Endothelial cell of umbilical vein (primary cell): ENCODE data around the gene CACNB3. TPM values are rescaled to one million over a fixed set of nuclear protein-coding genes. Genes with fewer than 3 reads are reported as not detected.

Experiments used
- BruUV-seq: library from RNA; stranded (reverse); fragments of 400-500 nt; replicated peaks from 2 replicates; lab custom pipeline; 2021; lab: Mats Ljungman, UMichigan
- CTCF ChIA-PET: fragments of 300-600, 350-600 bp; sonication (Branson Sonifier 250); formaldehyde crosslinking; loops from one replicate; lab custom pipeline; 2021; ENCODE audit warnings: antibody characterized with exemption, inconsistent platforms; lab: Charles Lee
- POLR2A ChIA-PET: fragments of 300-600, 350-600 bp; sonication (Branson Sonifier 250); formaldehyde crosslinking; loops from one replicate; lab custom pipeline; 2021; ENCODE audit warnings: antibody characterized with exemption, inconsistent platforms; lab: Charles Lee
- DNase-seq: peaks from one replicate; pipeline ENCODE4 v3.0.0-alpha.2; 2011; ENCODE audit warnings: low read depth, low spot score
- FAIRE-seq: peaks from 2 replicates; lab custom pipeline; 2011; peaks lifted over from hg19 to GRCh38; lab: Jason Lieb, UNC
- H2AFZ ChIP-seq: 2 replicates; pipeline ENCODE4 v1.6.0; 2012; ENCODE audit warnings: low read depth, low read length, control low read depth, inconsistent platforms
- H3K27ac ChIP-seq: 2 replicates; pipeline ENCODE4 v1.5.1; 2011; ENCODE audit warnings: low read depth, mild to moderate bottlenecking, control low read depth, low read length, moderate library complexity; ENCODE audit not compliant: insufficient read depth
- H3K27me3 ChIP-seq, 2 experiments: 2 replicates each; pipeline versions ENCODE4 v1.6.0 to v1.6.1; 2011; ENCODE audit warnings: low read length in 2 of 2, mixed read lengths in 1 of 2; ENCODE audit not compliant: control insufficient read depth in 2 of 2, insufficient read depth in 2 of 2
- H3K36me3 ChIP-seq, 2 experiments: 2 replicates in 1 of 2; 3 replicates in 1 of 2; pipeline ENCODE4 v1.5.1; 2011; ENCODE audit warnings: low read length in 2 of 2, mild to moderate bottlenecking in 1 of 2, moderate library complexity in 1 of 2; ENCODE audit not compliant: control insufficient read depth in 2 of 2, insufficient read depth in 2 of 2; ENCODE audit errors: extremely low read depth in 1 of 2
- H3K4me1 ChIP-seq: 3 replicates; pipeline ENCODE4 v1.5.1; 2011; ENCODE audit warnings: mild to moderate bottlenecking, low read length; ENCODE audit not compliant: control insufficient read depth, insufficient read depth; ENCODE audit errors: extremely low read depth
- H3K4me2 ChIP-seq: 2 replicates; pipeline ENCODE4 v1.6.1; 2011; ENCODE audit warnings: low read length, control low read depth, mixed read lengths; ENCODE audit not compliant: insufficient read depth
- H3K4me3 ChIP-seq, 3 experiments: fragments of 200-600 bp in 1 of 3; sonication (generic), shearing (Covaris generic) in 1 of 3; replicated peaks in 1 of 3; 2 replicates each; pipeline ENCODE4 v1.5.1; 2011 to 2016; ENCODE audit warnings: control low read depth in 3 of 3, low read length in 3 of 3, mild to moderate bottlenecking in 2 of 3, inconsistent platforms in 1 of 3, low read depth in 1 of 3, moderate library complexity in 1 of 3; ENCODE audit not compliant: insufficient read depth in 1 of 3
- H3K79me2 ChIP-seq: 2 replicates; pipeline ENCODE4 v1.6.0; 2012; ENCODE audit warnings: low read length, inconsistent platforms; ENCODE audit not compliant: control insufficient read depth, insufficient read depth
- H3K9ac ChIP-seq: replicated peaks from 2 replicates; pipeline ENCODE3; 2011; ENCODE audit warnings: low read length, control low read depth; ENCODE audit not compliant: insufficient read depth; ENCODE audit errors: extremely low read depth
- H3K9me1 ChIP-seq: replicated peaks from 3 replicates; pipeline ENCODE4 v1.6.0; 2011; ENCODE audit warnings: mild to moderate bottlenecking, low read length; ENCODE audit not compliant: control insufficient read depth, insufficient read depth; ENCODE audit errors: extremely low read depth
- H3K9me3 ChIP-seq: replicated peaks from 2 replicates; pipeline ENCODE4 v1.5.1; 2012; ENCODE audit warnings: low read length, inconsistent platforms; ENCODE audit not compliant: control insufficient read depth, insufficient read depth
- H4K20me1 ChIP-seq: replicated peaks from 2 replicates; pipeline ENCODE3; 2011; ENCODE audit warnings: mild to moderate bottlenecking, low read length; ENCODE audit not compliant: control insufficient read depth, insufficient read depth; ENCODE audit errors: extremely low read depth
- CTCF ChIP-seq, 2 donors: IDR thresholded peaks; 1 replicate in 1 of 2; 2 replicates in 1 of 2; pipeline ENCODE4 v1.5.1; 2011; ENCODE audit warnings: low read length in 2 of 2, mild to moderate bottlenecking in 2 of 2, moderate library complexity in 2 of 2, control low read depth in 1 of 2, inconsistent platforms in 1 of 2, low read depth in 1 of 2; ENCODE audit not compliant: insufficient read depth in 1 of 2; ENCODE audit errors: extremely low read depth in 1 of 2
- EZH2 ChIP-seq: IDR thresholded peaks from 2 replicates; pipeline ENCODE4 v1.6.1; 2012; ENCODE audit warnings: borderline replicate concordance, low read depth, mild to moderate bottlenecking, moderate library complexity, low read length, inconsistent platforms; ENCODE audit not compliant: severe bottlenecking
- FOS ChIP-seq: IDR thresholded peaks from 2 replicates; pipeline ENCODE4 v1.6.1; 2011; ENCODE audit warnings: mild to moderate bottlenecking, low read length, moderate library complexity, borderline replicate concordance; ENCODE audit not compliant: insufficient read depth
- GATA2 ChIP-seq: IDR thresholded peaks from 2 replicates; pipeline ENCODE4 v1.7.0; 2011; ENCODE audit warnings: low read depth, mild to moderate bottlenecking, moderate library complexity, mixed read lengths, low read length; ENCODE audit not compliant: insufficient read length, insufficient read depth
- JUN ChIP-seq: IDR thresholded peaks from 2 replicates; pipeline ENCODE4 v1.6.1; 2011; ENCODE audit warnings: borderline replicate concordance, low read depth; ENCODE audit not compliant: insufficient read length, insufficient read depth
- MAX ChIP-seq: IDR thresholded peaks from 2 replicates; pipeline ENCODE4 v1.6.1; 2011; ENCODE audit not compliant: insufficient read depth, insufficient read length
- MYC ChIP-seq: IDR thresholded peaks from one replicate; pipeline ENCODE4 v1.6.1; 2011; ENCODE audit warnings: mild to moderate bottlenecking, low read depth, low read length
- POLR2A ChIP-seq: IDR thresholded peaks from 2 replicates; pipeline ENCODE4 v1.6.1; 2012; ENCODE audit warnings: low read depth, mild to moderate bottlenecking, control low read depth, low read length
- POLR2AphosphoS5 ChIP-seq: IDR thresholded peaks from 2 replicates; pipeline ENCODE4 v1.6.1; 2012; ENCODE audit warnings: low read depth, mild to moderate bottlenecking, control low read depth, low read length, moderate library complexity; ENCODE audit not compliant: insufficient read depth
- dilution Hi-C: fragments of 300-500 bp; cut with MboI; formaldehyde crosslinking; loops from one replicate; pipeline ENCODE4 v1.15.0; 2019; ENCODE audit warnings: low sequenced_read_pairs; ENCODE audit not compliant: extremely low pct_ligation_motif_present
- intact Hi-C: fragments of 100-400 bp; cut with micrococcal nuclease; formaldehyde crosslinking; loops from one replicate; pipeline ENCODE4 v1.10.0; 2022
- polyA plus RNA-seq, 4 experiments: library from polyadenylated mRNA; depleted of rRNA in 3 of 4; stranded (reverse) in 3 of 4; unstranded in 1 of 4; fragments of >200 nt; gene quantifications; 2 replicates each; pipeline versions ENCODE4 v1.2.1 to v1.2.3, GENCODE V29; 2011 to 2012; ENCODE audit warnings: missing spikeins in 1 of 4
- total RNA-seq: library from RNA; stranded (reverse); gene quantifications from 2 replicates; pipeline ENCODE4 v1.2.3, GENCODE V29; 2021

The CACNB3 gene
- total and polyA plus RNA-seq, 2 donors (not counting 3 experiments of a cell fraction or from before 2014, with no cell fraction given): 37.4 to 61.8 TPM

GRCh38 chr12:48800971-48801370, 17.3 kb upstream of the CACNB3 start:
- Histone ChIP-seq H3K9me3 (no peaks in the 10 kb centered on the region), H3K4me1 (no peaks in the 10 kb centered on the region), H3K9me1 (no peaks in the 10 kb centered on the region), H3K27ac (no peak overlapping the region), H3K36me3 (no peaks in the 10 kb centered on the region), H3K4me3 (no peak overlapping the region), H2AFZ (peak overlapping the region; percentile 38), H3K79me2 (no peaks in the 10 kb centered on the region), H4K20me1 (no peaks in the 10 kb centered on the region), H3K27me3 (peaks cover 0 to 3% of the 10 kb centered on the region in 2 experiments), H3K4me2 (no peak overlapping the region), H3K9ac (no peak overlapping the region)
- CTCF ChIA-PET: interaction anchor here (0.5 to 16.5 kb wide), 2 partner anchors 43 to 122 kb away, joined by 3 to 606 read pairs; no protein-coding TSS in a partner anchor
- TF ChIP-seq FOS (no peak), GATA2 (no peak), EZH2 (no peak), MYC (no peak), POLR2A (no peak), CTCF (IDR thresholded peaks at IDR 0.05; ENCODE audit: extremely low read depth in 1 of 2, insufficient read depth in 1 of 2, low read depth in 1 of 2, low read length in 2 of 2) (no peak)
- POLR2A ChIA-PET: interaction anchor here (0.7 kb wide), 1 partner anchor 194 kb away, joined by 6 read pairs; no protein-coding TSS in a partner anchor
- DNase-seq (no peak), FAIRE-seq (no peak)
- dilution Hi-C loops: no loop called here
- BruUV-seq: no TSS peak
- intact Hi-C loops: no loop called here

- ChIA-PET CTCF (interaction anchor here (1.0 to 16.5 kb wide), 2 partner anchors 11 to 46 kb away, joined by 4 to 606 read pairs; no protein-coding TSS in a partner anchor), POLR2A (no interaction called here)
- no peak overlapping the region for H2AFZ ChIP-seq
- no peaks in the 10 kb centered on the region for H3K9me1 ChIP-seq
- FAIRE-seq: no peak
- H3K27me3 ChIP-seq: peaks cover 0 to 3% of the 10 kb centered on the region in 2 experiments
- no peak overlapping the region for H3K9ac ChIP-seq
- dilution Hi-C loops: no loop called here
- H4K20me1 ChIP-seq: no peaks in the 10 kb centered on the region
- H3K27ac ChIP-seq: no peak overlapping the region
- H3K4me3 ChIP-seq: no peak overlapping the region
- BruUV-seq: no TSS peak
- TF ChIP-seq FOS (no peak), POLR2AphosphoS5 (no peak), EZH2 (no peak), POLR2A (no peak), MYC (no peak), CTCF (IDR thresholded peaks at IDR 0.05; ENCODE audit: extremely low read depth in 1 of 2, insufficient read depth in 1 of 2, low read depth in 1 of 2, low read length in 2 of 2) (no peak), MAX (no peak), JUN (no peak), GATA2 (no peak)
- no peaks in the 10 kb centered on the region for H3K79me2 ChIP-seq
- no peaks in the 10 kb centered on the region for H3K36me3 ChIP-seq
- intact Hi-C loops: no loop called here
- no peak for DNase-seq
- H3K4me2 ChIP-seq: no peak overlapping the region
- no peaks in the 10 kb centered on the region for H3K4me1 ChIP-seq
- H3K9me3 ChIP-seq: no peaks in the 10 kb centered on the region
These were observed 14.6 kb upstream of the CACNB3 start for GRCh38 chr12:48803675-48804074.
